ENCODE results near the gene CHKB. TPM values are rescaled to one million over a fixed set of nuclear protein-coding genes. Genes with fewer than 3 reads are reported as not detected.

The CHKB gene
- polyA plus RNA-seq, 1 donor (not counting 4 experiments of a cell fraction or from before 2014, with no cell fraction given) = 49.0 TPM

- Histone ChIP-seq H4K20me1 (ENCODE audit: control insufficient read depth, extremely low read depth, insufficient read depth, low read length) (no peaks in the 10 kb centered on the region), H3K9ac (ENCODE audit: control insufficient read depth, extremely low read depth, insufficient read depth, low read length) (no peak overlapping the region), H3K79me2 (ENCODE audit: control insufficient read depth, insufficient read depth, low read length) (peaks cover 11% of the 10 kb centered on the region), H3K27me3 (ENCODE audit: control insufficient read depth, extremely low read depth, insufficient read depth, low read length) (no peaks in the 10 kb centered on the region), H2AFZ (ENCODE audit: control insufficient read depth, low read length) (no peak overlapping the region), H3K27ac (ENCODE audit: control insufficient read depth, insufficient read depth, low read length) (no peak overlapping the region), H3K4me3 (ENCODE audit: control insufficient read depth in 2 of 3, extremely low read depth in 1 of 3, insufficient read depth in 2 of 3, low read depth in 1 of 3, low read length in 3 of 3) (no peak overlapping the region), H3K4me2 (ENCODE audit: control insufficient read depth, extremely low read depth, insufficient read depth, low read depth, low read length) (no peak overlapping the region), H3K9me3 (ENCODE audit: control insufficient read depth, low read depth, low read length) (no peaks in the 10 kb centered on the region), H3K9me1 (ENCODE audit: control insufficient read depth, extremely low read depth, insufficient read depth, low read length) (no peaks in the 10 kb centered on the region), H3K36me3 (ENCODE audit: control insufficient read depth in 2 of 2, extremely low read depth in 1 of 2, insufficient read depth in 2 of 2, low read length in 2 of 2) (peaks cover 0 to 9% of the 10 kb centered on the region in 2 experiments), H3K4me1 (ENCODE audit: control insufficient read depth, extremely low read depth, insufficient read depth, low read length) (peaks cover 40% of the 10 kb centered on the region)
- dilution Hi-C loops (cut with MboI; ENCODE audit: extremely low pct_ligation_motif_present, low sequenced_read_pairs) = no loop called here
- no peak for TF ChIP-seq EZH2 (IDR thresholded peaks at IDR 0.05; ENCODE audit: low read length)
- peak in 1 of 3 experiments; percentile 7 for TF ChIP-seq CTCF (optimal IDR thresholded peaks at IDR 0.05 in 1 of 3, IDR thresholded peaks at IDR 0.05 in 1 of 3, conservative IDR thresholded peaks at IDR 0.05 in 1 of 3; ENCODE audit: extremely low read depth in 1 of 3, insufficient read depth in 2 of 3, low read length in 3 of 3)
- FAIRE-seq (no peak), DNase-seq (ENCODE audit: low read depth, low spot score) (no peak)
These were observed 43.1 kb upstream of the CHKB start for GRCh38 chr22:50625568-50626313.

DNA sequence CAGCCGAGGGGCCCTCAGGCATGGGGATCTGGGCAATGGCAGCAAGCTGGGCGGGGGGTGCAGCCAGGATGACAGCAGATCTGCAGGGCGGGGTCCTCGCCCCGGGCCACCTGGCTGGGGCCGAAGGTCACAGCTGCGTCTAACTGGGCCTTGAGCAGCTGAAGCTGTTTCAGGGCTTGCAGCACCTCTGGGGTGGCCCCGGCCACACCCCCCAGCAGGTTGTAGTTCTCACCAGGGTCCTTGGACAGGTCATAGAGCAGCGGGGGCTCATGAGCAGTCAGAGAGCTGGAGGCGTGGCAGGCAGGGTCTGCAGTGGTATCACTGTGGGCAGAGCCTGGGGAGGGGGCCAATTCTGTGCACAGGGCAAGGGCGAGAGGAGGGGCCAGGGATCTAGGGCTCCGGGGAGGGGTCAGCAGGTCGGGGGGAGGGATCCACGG, 42.5 kb upstream of the CHKB start:
- H2AFZ ChIP-seq (ENCODE audit: control insufficient read depth, low read length) = no peak overlapping the region
- DNase-seq (ENCODE audit: low read depth, low spot score) = no peak
- H4K20me1 ChIP-seq (ENCODE audit: control insufficient read depth, extremely low read depth, insufficient read depth, low read length) = no peaks in the 10 kb centered on the region
- H3K4me1 ChIP-seq (ENCODE audit: control insufficient read depth, extremely low read depth, insufficient read depth, low read length) = peaks cover 44% of the 10 kb centered on the region
- dilution Hi-C loops (cut with MboI; ENCODE audit: extremely low pct_ligation_motif_present, low sequenced_read_pairs) = no loop called here
- no peak overlapping the region for H3K9ac ChIP-seq (ENCODE audit: control insufficient read depth, extremely low read depth, insufficient read depth, low read length)
- TF ChIP-seq EZH2 (IDR thresholded peaks at IDR 0.05; ENCODE audit: low read length) = no peak
- no peak for TF ChIP-seq CTCF (optimal IDR thresholded peaks at IDR 0.05 in 1 of 3, IDR thresholded peaks at IDR 0.05 in 1 of 3, conservative IDR thresholded peaks at IDR 0.05 in 1 of 3; ENCODE audit: extremely low read depth in 1 of 3, insufficient read depth in 2 of 3, low read length in 3 of 3)
- no peak overlapping the region for H3K4me3 ChIP-seq (ENCODE audit: control insufficient read depth in 2 of 3, extremely low read depth in 1 of 3, insufficient read depth in 2 of 3, low read depth in 1 of 3, low read length in 3 of 3)
- H3K9me3 ChIP-seq (ENCODE audit: control insufficient read depth, low read depth, low read length) = no peaks in the 10 kb centered on the region
- H3K27me3 ChIP-seq (ENCODE audit: control insufficient read depth, extremely low read depth, insufficient read depth, low read length) = no peaks in the 10 kb centered on the region
- no peak overlapping the region for H3K4me2 ChIP-seq (ENCODE audit: control insufficient read depth, extremely low read depth, insufficient read depth, low read depth, low read length)
- FAIRE-seq = no peak
- peaks cover 0 to 9% of the 10 kb centered on the region in 2 experiments for H3K36me3 ChIP-seq (ENCODE audit: control insufficient read depth in 2 of 2, extremely low read depth in 1 of 2, insufficient read depth in 2 of 2, low read length in 2 of 2)
- H3K27ac ChIP-seq (ENCODE audit: control insufficient read depth, insufficient read depth, low read length) = no peak overlapping the region
- peaks cover 11% of the 10 kb centered on the region for H3K79me2 ChIP-seq (ENCODE audit: control insufficient read depth, insufficient read depth, low read length)
- no peaks in the 10 kb centered on the region for H3K9me1 ChIP-seq (ENCODE audit: control insufficient read depth, extremely low read depth, insufficient read depth, low read length)
